GM03348 (cell line): ENCODE results near the gene AKR7A2.

Experiments
- DNase-seq: peaks from one replicate; pipeline ENCODE4 v3.0.0; 2012; ENCODE audit warnings: low spot score

AKR7A2 gene

DNA sequence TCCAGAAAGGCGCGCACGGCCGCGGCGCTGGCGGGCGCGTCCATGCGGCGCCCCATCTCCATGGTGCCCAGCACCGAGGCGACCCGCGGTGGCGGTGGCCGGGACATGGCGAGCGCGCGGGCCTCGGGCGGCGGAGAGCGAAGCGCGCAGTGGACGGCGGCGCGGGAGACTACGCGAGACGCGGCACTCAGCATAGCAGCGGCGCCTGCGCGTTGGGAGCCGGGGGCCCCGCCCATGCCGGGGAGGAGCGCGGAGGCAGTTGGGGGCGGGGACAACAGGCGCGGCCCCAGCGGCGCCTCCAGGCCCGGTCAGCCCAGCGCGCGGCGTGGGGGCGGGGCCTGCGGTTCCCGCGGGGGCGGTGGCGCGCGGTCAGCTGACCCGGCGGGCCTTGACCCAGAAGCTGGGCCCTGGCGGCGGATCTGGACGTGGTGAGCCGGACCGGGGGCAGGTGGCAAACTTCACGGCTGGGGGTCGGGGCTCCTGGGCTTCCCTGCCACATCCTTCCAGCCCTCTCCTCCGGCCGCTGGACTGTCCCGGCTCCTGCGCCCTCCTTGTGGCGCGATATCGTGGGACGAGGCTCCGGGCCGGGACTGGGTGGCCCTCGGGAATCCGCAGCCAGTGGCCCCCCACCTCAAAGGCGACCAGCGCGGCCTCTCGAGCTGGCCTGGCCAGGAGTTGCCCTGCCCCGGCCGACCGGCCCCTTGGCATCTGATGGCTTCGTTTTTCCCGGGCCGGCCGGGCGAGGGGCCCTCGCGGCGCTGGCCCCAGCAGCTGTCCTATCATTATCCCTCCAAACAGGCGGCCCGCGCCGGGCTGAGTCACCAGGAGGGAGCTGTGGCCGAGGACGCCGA lies at the start of gene AKR7A2, which contains the start of gene SLC66A1:
Gene AKR7A2 (minus strand): TSS at position 214 of the 851 bp plus-strand sequence. CDS start 20 bp downstream, at position 194.
Gene SLC66A1 (plus strand): TSS at position 396 of the 851 bp plus-strand sequence. CDS start 5,352 bp downstream, outside the sequence.
- DNase-seq, result peak; percentile 100

DNA sequence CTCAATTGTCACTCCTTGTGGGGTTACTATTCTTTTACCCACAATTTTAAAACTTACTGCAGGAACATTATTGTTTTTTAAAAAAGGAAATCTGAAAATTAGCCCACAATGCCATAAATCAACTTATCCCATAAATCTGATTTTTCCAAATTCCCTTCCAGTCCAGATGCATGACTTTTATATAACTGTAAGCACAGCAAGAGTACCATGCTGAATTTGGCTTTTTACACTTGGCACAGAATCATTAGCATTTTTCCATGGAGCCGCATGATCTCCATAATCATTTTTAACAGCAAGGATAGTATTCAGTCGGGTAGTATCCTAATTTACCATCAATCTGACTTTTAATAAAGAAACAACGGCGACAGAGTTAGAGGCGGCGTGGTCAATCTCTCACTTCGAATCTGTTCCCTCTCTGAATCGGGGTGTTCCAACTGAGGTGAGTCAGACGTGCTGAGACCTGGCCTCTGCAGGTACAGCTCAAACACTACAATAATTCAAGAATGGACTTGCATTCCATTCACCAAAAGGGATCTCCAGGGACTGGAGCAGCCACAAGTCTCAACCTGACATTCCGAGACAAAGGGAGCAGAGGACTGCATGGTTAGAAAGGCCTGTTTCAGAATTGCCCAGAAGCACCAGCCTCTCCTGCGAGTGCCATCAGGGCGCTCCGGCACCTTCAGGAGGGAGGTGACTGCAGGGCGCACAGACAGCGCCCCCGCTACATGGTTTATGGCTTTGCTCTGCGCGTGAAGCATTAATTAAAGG lies 49.1 kb upstream of the AKR7A2 start:
- no peak for DNase-seq

- no peak for DNase-seq
Measured at GRCh38 chr1:19360432-19360831, 48.5 kb upstream of the AKR7A2 start.

GRCh38 chr1:19360016-19360415 lies 48.1 kb upstream of the AKR7A2 start:
- DNase-seq, result no peak

- no peak for DNase-seq
Measured at GRCh38 chr1:19359357-19359756, 47.4 kb upstream of the AKR7A2 start.

DNA sequence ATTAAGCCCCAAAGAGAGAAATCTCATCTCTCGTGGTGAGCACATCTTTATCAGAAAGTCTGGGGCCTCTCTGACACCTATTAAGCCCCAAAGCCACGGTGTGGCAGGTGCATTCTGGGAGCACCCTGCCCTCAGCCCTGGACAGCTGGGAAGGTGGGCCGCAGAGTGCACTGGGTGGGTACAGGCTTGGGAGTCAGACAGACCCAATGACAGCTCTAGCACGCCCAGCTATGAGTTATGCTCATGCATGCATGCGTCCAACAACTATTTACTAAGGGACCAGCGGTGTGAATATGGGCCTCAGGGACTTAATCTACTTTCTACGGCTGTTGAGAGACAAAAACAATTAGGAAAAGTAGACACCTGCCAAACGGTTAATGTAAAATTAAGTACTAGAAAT lies 46.8 kb upstream of the AKR7A2 start:
- DNase-seq, result no peak

DNA sequence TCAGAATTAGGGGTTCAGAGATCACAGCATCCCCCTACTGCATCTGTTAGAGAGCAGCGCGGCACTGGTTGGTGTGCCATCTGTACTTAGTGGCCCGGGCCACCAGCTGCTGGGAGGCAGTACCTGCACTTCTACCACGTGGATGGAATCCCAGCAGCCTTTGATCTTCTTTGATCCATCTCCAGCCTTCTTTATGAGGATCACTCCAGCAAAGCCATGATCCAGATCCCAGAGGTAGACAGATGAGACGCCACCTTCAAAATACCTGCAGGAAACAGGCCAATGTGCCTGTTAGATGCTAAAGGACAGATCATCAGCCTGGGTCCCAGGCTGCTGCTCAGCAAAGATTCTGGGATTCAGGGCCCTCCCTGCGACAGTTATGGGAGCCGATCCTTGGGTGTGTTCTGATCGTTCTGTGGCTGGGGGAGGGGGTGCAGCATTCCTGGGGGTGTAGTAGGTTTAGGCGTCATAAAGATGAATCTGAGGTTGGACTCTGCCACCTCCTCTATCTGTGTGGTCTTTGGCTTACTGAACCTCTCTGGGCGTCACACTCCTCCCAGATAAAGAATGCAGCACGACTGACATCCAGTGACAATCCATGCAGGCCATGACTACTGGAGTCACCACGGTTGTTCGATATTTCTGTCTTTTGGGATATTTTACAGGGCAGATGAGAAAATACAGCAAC lies 45.5 kb upstream of the AKR7A2 start:
- DNase-seq, result no peak

- DNase-seq, result no peak
Measured at GRCh38 chr1:19356266-19356665, 44.3 kb upstream of the AKR7A2 start.

DNA sequence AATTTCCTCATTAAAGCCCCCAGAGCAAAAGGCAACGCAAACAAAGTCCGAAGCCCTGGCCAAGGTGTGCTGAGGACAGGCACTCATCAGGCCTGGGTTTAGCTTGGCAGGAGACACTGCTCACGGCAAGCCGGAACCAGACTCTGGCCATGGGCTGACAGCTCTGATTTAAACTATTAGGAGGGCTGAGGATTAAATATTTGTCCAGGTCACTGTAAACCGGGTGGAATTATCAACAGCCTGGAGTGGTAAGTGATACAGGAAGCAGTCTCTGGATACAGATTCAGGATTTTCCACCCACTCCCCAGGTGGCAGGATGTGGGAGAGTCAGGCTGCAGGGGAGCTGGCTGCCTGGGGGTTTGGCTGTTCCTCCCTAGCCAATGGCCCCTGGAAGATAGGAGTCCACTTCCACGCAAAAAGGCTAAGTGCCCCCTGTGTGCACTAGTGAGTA lies 42.6 kb upstream of the AKR7A2 start:
- no peak for DNase-seq

DNA sequence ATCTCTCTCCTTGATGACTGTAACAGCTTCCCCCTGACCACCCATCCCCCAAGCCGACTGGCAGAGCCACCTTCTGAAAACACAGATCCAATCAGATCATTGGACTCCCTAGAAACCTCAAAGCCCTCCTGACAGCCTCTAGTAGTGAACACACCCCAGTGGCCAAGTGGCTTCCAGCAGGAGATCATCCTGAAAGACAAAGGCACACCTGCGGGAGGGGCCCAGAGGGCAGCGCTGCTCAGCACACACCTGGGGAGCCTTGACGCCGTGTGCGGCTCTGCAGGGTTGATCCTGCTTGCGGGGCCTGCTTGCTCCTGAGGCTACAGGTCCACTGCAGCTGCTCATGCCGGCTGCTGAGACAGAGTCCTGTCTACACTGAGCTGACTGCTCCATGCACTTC lies 41.7 kb upstream of the AKR7A2 start:
- no peak for DNase-seq

DNA sequence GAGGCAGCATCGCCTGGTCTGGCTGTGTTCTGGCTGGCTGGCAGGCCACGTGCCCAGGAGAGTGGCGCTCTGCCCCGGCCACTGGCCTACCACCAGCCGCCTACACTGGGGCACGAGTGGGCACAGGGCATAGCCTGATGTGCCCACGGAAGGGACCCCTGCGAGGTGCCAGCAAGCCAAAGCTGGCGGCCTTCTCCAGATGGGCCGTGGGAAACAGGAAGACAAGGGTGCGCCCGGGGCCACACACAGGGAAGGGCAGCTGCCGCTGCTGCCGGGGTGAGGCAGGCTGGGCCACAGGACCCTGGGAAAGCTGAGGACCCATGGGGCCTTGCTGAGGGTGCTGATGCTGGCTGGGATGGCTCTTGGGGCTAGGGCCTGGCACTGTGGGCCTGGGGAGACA lies 40.9 kb upstream of the AKR7A2 start:
- no peak for DNase-seq

GRCh38 chr1:19351873-19352272 lies 39.9 kb upstream of the AKR7A2 start:
- no peak for DNase-seq

DNA sequence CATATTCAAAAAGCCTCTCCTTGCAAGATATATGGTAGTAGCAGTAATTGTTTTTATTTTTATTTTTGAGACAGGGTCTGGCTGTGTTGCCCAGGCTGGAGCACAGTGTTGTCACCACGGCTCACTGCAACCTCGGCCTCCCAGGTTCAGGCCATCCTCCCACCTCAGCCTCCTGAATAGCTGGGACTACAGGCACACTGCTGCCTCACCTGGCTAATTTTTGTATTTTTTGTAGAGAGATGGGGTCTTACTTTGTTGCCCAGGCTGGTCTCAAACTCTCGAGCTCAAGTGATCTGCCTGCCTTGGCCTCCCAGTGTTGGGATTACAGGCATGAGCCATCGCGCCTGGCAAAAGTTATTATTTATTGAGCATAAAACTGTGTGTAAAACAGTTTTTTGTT lies 38.6 kb upstream of the AKR7A2 start:
- DNase-seq, result no peak

DNA sequence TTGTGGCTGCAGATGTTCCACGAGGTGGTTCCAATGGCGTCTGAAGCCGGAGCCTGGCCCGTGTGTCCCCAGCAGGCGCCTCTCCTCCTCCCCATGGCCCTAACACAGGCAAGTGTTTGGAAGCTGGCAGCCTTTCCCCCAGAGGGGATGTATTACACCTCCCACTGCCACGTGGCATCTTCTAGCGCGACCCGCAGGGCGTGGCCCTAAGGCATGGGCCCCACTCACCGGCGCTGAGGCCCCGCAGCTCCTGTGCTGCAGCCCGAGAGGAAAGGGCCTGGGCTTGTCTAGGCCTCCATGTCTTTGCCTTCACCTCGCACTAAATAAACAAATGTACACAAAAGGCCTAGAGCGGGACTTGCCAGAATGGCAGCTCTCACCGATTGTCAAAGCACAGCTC lies 38.1 kb upstream of the AKR7A2 start:
- DNase-seq, result no peak

GRCh38 chr1:19348441-19349198 lies 36.7 kb upstream of the AKR7A2 start:
- no peak for DNase-seq

GRCh38 chr1:19347533-19348172 lies 35.7 kb upstream of the AKR7A2 start:
- DNase-seq, result no peak

- DNase-seq, result no peak
Measured at GRCh38 chr1:19346026-19346425, 34.1 kb upstream of the AKR7A2 start.

DNA sequence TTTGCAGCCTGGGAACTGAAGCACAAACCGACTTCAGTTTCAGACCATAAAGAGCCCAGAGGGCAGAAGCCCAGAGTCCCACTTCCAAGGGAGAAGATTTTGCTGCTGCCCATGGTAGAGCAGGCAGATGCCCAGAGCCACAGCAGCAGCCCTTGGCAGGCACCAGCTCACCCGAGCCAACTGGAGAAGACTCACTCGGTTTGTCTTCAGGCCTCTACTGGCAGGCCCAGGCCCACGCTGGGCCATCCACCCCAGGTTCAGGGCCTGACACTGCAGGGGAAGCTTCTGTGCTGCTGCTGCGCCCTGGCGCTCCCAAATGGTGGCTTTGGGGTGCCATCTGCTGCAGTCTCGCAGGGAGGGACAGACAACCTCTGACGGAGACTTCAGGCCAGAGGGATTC lies 33.4 kb upstream of the AKR7A2 start:
- DNase-seq, result no peak

GRCh38 chr1:19344831-19345230 lies 32.9 kb upstream of the AKR7A2 start:
- no peak for DNase-seq

DNA sequence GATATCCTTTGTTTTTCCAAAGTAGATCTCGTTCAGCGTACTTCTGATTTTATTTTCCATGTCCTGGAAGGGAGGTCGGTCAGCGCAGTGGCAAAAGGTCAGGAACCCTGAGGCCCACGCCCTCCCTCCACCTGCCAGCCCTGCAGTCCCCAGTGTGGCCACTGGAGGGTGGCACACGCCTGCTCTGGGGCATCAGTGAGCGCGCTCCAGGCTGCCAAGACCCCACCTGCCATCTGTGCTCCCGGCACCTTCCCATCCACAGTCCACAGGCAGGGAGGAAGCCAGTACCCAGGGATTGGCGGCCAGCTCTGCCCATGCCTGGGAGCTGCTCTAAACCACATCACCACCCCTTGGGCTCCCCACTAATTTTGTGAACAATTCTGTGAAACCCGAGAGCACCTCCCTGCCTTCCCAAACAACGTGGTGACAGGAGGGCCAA lies 32.4 kb upstream of the AKR7A2 start:
- DNase-seq, result peak; percentile 84
